Parathyroid adenoma (tissue), 2 donors: ENCODE measurements around the gene RAPGEF1.
"Not testable (repeated sequence)": the region's sequence is repeated elsewhere in the genome, so short reads cannot be mapped to it uniquely, and the experiment has no call there.

ENCODE experiments used
- H2AFZ ChIP-seq: fragments of 300-600 bp; sonication (generic); one replicate; pipeline ENCODE4 v1.7.0; 2017; ENCODE audit warnings: antibody characterized with exemption, mild to moderate bottlenecking
- H3K27ac ChIP-seq: fragments of 300-600 bp; sonication (generic); one replicate; pipeline ENCODE4 v1.7.0; 2017
- H3K27me3 ChIP-seq: fragments of 300-600 bp; sonication (generic); one replicate; pipeline ENCODE4 v1.7.0; 2017; ENCODE audit warnings: low read length; ENCODE audit not compliant: control insufficient read depth, insufficient read depth
- H3K36me3 ChIP-seq: fragments of 300-600 bp; sonication (generic); one replicate; pipeline ENCODE4 v1.7.0; 2017; ENCODE audit warnings: low read length; ENCODE audit not compliant: control insufficient read depth, insufficient read depth
- H3K4me1 ChIP-seq: fragments of 300-600 bp; sonication (generic); one replicate; pipeline ENCODE4 v1.7.0; 2017; ENCODE audit warnings: control low read depth
- H3K4me2 ChIP-seq: fragments of 300-600 bp; sonication (generic); one replicate; pipeline ENCODE4 v1.7.0; 2017; ENCODE audit warnings: low read length
- H3K4me3 ChIP-seq: fragments of 300-600 bp; sonication (generic); one replicate; pipeline ENCODE4 v1.7.0; 2017; ENCODE audit warnings: low read depth, low read length
- H3K79me2 ChIP-seq: fragments of 300-600 bp; sonication (generic); one replicate; pipeline ENCODE4 v1.7.0; 2017; ENCODE audit warnings: control low read depth
- H3K9ac ChIP-seq: fragments of 300-600 bp; sonication (generic); one replicate; pipeline ENCODE4 v1.7.0; 2017; ENCODE audit warnings: mild to moderate bottlenecking
- H3K9me3 ChIP-seq: fragments of 300-600 bp; sonication (generic); one replicate; pipeline ENCODE4 v1.7.0; 2017; ENCODE audit warnings: low read length; ENCODE audit not compliant: control insufficient read depth
- TF ChIP-seq, protein P1 (sequence below): fragments of 300-600 bp; sonication (generic); IDR thresholded peaks from one replicate; pipeline ENCODE4 v1.7.0; 2017; ENCODE audit warnings: antibody characterized with exemption, mild to moderate bottlenecking
- donor health status: primary hyperparathyroidism.

The RAPGEF1 gene

DNA sequence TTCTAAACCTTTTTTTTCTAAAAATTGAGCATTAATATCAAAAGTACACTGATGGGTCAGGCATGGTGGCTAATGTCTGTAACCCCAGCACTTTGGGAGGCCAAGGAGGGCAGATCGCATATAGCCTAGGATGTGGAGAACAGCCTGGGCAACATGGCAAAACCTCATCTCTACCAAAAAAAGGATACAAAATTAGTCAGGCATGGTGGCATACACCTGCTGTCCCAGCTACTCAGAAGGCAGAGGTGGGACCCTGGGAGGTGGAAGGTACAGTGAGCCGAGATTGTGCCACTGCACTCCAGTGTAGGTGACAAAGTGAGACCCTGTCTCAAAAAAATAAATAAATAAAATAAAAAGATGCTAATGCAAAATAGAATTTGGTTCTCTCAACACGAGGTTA, 49.4 kb downstream of the RAPGEF1 start:
- Histone ChIP-seq H3K9me3 (no peaks in the 10 kb centered on the region), H3K9ac (no peak overlapping the region), H3K79me2 (peaks cover 7% of the 10 kb centered on the region), H3K4me3 (no peak overlapping the region), H3K27ac (no peak overlapping the region), H3K4me2 (no peak overlapping the region), H3K27me3 (no peaks in the 10 kb centered on the region), H3K36me3 (no peaks in the 10 kb centered on the region), H3K4me1 (no peaks in the 10 kb centered on the region), H2AFZ (no peak overlapping the region)
- TF ChIP-seq, protein P1, sequence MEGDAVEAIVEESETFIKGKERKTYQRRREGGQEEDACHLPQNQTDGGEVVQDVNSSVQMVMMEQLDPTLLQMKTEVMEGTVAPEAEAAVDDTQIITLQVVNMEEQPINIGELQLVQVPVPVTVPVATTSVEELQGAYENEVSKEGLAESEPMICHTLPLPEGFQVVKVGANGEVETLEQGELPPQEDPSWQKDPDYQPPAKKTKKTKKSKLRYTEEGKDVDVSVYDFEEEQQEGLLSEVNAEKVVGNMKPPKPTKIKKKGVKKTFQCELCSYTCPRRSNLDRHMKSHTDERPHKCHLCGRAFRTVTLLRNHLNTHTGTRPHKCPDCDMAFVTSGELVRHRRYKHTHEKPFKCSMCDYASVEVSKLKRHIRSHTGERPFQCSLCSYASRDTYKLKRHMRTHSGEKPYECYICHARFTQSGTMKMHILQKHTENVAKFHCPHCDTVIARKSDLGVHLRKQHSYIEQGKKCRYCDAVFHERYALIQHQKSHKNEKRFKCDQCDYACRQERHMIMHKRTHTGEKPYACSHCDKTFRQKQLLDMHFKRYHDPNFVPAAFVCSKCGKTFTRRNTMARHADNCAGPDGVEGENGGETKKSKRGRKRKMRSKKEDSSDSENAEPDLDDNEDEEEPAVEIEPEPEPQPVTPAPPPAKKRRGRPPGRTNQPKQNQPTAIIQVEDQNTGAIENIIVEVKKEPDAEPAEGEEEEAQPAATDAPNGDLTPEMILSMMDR: no peak

DNA sequence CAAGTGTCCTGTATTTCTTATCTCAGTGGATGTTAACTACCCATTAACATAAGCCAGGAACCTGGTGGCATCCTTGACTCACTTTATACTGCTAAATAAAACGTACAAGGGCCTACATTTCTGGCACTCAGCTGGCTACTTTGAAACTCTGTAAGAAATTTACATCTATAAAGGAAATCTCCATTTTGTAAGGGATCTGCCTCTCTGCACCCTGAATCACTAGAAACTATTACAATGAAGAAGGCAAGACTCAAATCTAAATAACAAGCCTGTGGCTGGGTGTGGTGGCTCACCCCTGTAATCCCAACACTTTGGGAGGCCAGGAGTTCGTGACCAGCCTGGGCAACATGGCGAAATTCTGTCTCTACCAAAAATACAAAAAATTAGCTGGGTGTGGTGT, 51.5 kb downstream of the RAPGEF1 start:
- Histone ChIP-seq H3K4me3 (no peak overlapping the region), H3K36me3 (no peaks in the 10 kb centered on the region), H3K4me2 (no peak overlapping the region), H3K27ac (no peak overlapping the region), H3K4me1 (no peaks in the 10 kb centered on the region), H3K9me3 (no peaks in the 10 kb centered on the region), H2AFZ (no peak overlapping the region), H3K27me3 (no peaks in the 10 kb centered on the region), H3K79me2 (peaks cover 5% of the 10 kb centered on the region), H3K9ac (no peak overlapping the region)
- TF ChIP-seq, protein P1: no peak

DNA sequence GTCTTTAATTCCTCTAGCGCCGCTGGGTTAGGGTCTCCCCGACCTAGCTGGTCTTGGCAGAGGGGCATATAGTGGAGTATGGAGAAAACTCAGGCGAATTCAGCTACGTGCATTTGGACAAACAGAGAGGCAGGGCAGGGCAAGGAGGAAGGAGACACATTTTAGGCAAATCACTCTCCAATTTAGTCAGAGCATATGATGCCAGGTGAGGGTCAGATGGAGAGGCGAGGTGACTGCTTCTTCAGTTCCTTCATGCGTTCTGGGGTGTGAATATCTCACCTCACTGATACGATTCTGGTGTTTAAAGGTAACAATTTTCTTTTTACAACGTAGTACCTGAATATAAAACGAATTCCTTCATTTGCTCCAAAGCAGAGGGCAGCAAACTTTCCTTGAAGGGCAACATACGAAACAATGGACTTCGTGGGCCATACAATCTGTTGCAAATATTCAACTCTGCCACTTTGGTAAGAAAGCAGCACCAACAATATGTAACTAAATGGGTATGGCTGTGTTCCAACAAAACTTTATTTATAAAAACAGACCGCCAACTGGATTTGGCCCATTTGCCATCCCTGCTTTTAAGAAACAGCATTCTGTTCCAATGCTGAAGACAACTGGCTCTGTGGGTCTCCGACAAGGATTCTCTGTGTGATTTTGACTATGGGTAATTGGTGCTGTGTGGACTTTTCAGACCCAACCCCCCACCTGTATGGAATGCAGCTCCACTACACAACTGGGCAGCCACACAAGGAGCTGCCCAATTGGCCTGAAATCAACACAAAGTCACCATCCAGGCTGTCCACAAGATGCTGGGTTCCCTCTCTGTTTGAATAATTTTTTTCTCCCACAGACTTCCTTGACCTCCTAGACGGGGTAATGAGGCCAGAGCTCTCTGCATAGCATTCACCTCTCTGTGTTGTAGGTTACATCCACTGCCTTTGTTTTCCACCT, 53.8 kb downstream of the RAPGEF1 start:
- Histone ChIP-seq H3K79me2 (peaks cover 5% of the 10 kb centered on the region), H3K27me3 (no peaks in the 10 kb centered on the region), H2AFZ (no peak overlapping the region), H3K9me3 (no peaks in the 10 kb centered on the region), H3K9ac (no peak overlapping the region), H3K4me3 (no peak overlapping the region), H3K27ac (no peak overlapping the region), H3K4me2 (no peak overlapping the region), H3K4me1 (no peaks in the 10 kb centered on the region), H3K36me3 (no peaks in the 10 kb centered on the region)
- TF ChIP-seq, protein P1: no peak

DNA sequence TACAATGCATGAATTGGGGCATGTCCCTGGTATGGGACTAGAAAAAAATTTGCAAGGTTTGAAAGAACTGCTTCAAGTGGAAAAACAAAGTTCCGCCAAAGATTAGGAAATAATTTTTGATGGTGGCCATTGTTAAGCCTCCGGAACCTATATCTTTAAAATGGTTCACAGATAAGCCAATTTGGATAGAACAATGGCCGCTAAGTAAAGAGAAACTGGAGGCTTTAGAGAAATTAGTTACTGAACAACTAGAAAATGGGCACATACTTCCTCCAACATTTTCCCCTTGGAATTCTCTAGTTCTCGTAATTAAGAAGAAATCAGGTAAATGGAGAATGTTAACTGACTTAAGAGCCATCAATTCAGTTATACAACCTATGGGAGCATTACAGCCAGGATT, 56.8 kb downstream of the RAPGEF1 start:
- not testable (repeated sequence) for H2AFZ ChIP-seq, H3K9ac ChIP-seq, H3K79me2 ChIP-seq, H3K36me3 ChIP-seq, H3K9me3 ChIP-seq, H3K27me3 ChIP-seq, H3K27ac ChIP-seq, H3K4me2 ChIP-seq, H3K4me1 ChIP-seq, H3K4me3 ChIP-seq

DNA sequence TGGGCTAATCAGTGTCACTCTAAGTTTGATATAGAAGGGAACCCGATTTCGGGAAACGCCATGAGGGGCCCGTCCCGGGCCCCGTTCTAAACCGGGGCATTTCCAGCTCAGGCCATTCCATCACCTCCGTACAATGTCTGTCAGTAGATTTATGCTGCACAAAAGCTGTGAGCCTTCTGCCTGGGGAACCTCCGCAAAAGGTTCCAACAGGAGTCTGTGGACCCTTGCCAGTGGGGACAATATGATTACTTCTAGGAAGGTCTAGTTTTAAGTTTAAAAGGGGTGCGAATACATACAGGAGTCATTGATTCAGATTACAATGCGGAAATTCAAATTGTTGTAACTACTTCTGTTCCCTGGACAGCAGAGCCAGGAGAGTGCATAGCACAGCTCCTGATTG, 57.6 kb downstream of the RAPGEF1 start:
- H3K4me3 ChIP-seq: no peak overlapping the region
- no peaks in the 10 kb centered on the region for H3K36me3 ChIP-seq
- no peaks in the 10 kb centered on the region for H3K27me3 ChIP-seq
- no peak overlapping the region for H3K9ac ChIP-seq
- H3K4me2 ChIP-seq: no peak overlapping the region
- H2AFZ ChIP-seq: no peak overlapping the region
- TF ChIP-seq, protein P1: no peak
- H3K4me1 ChIP-seq: peaks cover 7% of the 10 kb centered on the region
- no peaks in the 10 kb centered on the region for H3K9me3 ChIP-seq
- H3K27ac ChIP-seq: no peak overlapping the region
- peaks cover 2% of the 10 kb centered on the region for H3K79me2 ChIP-seq

DNA sequence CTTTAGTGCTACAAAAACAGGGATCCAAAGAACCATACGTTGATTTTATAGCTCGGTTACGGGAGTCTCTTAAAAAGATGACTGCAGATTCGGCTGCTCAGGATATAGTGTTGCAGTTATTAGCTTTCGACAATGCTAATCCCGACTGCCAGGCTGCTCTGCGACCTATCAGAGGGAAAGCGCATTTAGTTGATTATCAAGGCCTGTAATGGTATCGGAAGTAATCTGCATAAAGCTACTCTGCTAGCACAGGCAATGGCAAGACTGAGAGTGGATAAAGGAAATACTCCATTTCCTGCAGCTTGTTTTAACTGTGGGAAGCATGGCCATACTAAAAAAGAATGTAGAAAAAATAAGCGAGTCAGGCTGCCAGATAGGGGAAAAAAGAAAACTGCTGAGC, 58.0 kb downstream of the RAPGEF1 start:
- not testable (repeated sequence) for H3K4me3 ChIP-seq, H3K4me1 ChIP-seq, H3K9ac ChIP-seq, H3K36me3 ChIP-seq, H3K4me2 ChIP-seq, H3K27ac ChIP-seq, H3K9me3 ChIP-seq, H3K27me3 ChIP-seq, H3K79me2 ChIP-seq, H2AFZ ChIP-seq

DNA sequence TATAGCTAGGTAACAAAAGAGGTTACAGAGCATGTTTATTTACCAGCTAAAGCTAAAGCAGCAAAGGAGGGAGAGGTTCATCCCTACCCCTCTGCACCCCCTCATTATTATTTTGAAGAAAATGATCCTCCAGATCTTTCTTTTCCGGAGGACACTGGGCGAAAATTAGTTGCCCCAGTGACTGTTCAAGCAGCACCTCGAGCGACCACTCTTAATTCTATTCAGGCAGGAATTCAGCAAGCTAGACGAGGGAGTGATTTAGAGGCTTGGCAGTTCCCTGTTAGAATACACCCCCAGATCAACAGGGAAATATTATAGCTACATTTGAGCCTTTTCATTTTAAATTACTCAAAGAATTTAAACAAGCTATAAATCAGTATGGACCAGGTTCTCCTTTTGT, 58.8 kb downstream of the RAPGEF1 start:
- H3K4me2 ChIP-seq, H3K4me1 ChIP-seq, H3K36me3 ChIP-seq, H3K27ac ChIP-seq, H3K27me3 ChIP-seq, H2AFZ ChIP-seq, H3K9ac ChIP-seq, H3K4me3 ChIP-seq, H3K79me2 ChIP-seq, H3K9me3 ChIP-seq: not testable (repeated sequence)
